HG03460 (cell line): Measurements from ENCODE around the gene ANKS3.

Experiments
- ATAC-seq: cut with Tn5 transposase; IDR thresholded peaks from one replicate; pipeline ENCODE4 v1.9.1; 2021; ENCODE audit not compliant: unreplicated experiment

Gene ANKS3

DNA sequence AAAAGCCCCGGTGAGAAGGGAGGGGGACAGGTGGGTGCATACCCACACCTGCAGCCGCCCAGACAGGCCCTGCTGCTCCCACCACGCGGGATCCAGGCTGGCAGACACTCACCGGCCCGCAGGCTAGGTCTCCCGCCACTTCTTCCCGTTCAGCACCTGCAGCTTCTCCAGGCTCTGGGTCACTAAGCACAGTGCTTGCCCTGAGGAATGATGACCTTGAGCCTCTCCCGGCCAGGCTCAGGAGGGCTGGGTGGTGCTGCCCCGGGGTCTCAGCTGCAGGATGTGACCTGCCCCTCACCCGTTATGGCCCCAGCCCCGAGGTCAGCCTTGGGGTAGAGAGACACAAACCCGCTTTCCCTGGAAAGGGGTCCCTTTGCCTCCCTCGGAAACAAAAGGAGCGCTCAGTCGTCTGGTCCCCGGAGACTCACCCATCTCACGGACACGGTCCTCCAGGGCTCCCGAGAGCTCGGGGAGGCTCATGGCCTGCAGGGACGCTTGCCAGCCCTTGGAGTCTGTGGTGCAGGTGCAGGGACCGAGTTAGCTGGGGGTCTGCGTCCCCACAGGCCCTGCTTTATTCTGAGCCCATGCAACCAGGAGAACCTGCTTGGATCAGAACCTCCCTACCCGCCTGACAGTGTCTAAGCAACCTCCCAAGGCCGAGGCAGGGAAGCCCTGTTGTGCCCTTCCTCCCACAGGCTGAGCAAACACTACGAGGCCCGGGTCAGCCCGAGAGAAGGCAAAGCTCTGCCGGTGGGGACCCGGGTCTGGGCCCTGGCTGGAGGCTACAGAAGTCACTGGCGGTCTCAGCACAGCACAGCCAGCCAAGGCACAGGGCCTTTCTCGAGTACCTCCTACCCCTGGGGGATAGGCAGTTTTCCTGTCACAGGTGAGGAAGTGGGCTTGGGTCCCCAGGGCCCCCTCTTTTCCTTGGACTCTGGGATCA lies 36.9 kb downstream of the ANKS3 start:
- ATAC-seq = no peak

- no peak for ATAC-seq
Measured at GRCh38 chr16:4696172-4696904, 37.7 kb downstream of the ANKS3 start.

GRCh38 chr16:4695473-4696171 lies 38.4 kb downstream of the ANKS3 start:
- ATAC-seq = no peak

DNA sequence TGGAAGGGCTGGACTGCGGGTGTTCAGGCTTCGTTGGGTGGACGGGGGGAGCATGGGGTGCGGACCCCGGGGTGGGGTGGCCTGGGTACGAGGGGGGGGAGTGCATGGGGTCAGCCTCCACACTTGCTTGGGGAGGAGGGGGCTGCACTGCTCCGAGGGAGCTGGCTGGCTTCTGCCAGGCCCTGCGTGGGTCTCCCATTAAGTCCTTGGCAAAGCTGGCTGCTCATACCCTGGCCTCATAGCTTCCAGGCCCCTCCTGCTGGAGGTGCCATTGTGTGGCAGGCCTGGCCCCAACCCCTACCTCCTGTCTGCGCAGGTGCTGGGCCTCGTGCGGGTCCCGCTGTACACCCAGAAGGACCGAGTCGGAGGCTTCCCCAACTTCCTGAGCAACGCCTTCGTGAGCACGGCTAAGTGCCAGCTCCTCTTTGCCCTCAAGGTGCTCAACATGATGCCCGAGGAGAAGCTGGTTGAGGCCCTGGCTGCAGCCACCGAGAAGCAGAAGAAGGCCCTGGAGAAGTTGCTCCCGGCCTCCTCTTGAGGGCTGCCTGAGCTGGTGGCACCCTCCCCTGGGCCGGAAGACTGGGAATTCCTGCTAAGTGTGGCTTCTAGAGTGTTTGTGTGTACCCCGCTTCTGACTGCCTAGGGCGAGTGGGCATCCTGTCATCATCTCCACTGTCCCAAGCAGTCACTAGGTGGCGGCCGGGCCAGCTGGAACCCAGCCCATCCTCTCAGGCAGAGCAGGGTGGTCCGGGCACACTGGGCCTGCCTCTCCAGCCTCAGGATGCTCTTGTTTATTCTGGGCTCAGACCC lies 39.2 kb downstream of the ANKS3 start:
- ATAC-seq = no peak

DNA sequence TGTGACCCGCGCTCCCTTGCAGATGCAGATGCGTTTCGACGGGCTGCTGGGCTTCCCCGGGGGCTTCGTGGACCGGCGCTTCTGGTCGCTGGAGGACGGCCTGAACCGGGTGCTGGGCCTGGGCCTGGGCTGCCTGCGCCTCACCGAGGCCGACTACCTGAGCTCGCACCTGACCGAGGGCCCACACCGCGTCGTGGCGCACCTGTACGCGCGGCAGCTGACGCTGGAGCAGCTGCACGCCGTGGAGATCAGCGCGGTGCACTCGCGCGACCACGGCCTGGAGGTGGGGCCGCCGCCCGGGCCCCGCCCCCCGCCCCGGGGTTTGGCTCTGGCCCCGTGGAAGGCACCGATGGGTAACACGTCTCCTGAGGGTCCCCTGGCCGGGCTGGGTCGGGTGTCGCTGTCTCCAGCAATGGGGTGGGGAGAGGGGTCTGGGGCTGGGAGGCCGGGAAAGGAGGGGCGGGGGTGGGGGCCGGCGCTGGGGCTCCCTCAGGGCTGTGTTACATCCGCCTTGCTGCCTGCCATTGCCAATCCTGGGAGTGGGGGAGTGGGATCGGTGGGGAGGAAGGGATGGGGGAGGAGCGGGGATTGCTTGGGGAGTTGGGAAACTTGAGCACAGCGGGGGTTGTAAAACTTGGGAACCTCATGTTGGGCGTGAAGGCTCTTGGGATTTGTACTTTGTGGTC lies 40.0 kb downstream of the ANKS3 start:
- ATAC-seq = peak; percentile 3

DNA sequence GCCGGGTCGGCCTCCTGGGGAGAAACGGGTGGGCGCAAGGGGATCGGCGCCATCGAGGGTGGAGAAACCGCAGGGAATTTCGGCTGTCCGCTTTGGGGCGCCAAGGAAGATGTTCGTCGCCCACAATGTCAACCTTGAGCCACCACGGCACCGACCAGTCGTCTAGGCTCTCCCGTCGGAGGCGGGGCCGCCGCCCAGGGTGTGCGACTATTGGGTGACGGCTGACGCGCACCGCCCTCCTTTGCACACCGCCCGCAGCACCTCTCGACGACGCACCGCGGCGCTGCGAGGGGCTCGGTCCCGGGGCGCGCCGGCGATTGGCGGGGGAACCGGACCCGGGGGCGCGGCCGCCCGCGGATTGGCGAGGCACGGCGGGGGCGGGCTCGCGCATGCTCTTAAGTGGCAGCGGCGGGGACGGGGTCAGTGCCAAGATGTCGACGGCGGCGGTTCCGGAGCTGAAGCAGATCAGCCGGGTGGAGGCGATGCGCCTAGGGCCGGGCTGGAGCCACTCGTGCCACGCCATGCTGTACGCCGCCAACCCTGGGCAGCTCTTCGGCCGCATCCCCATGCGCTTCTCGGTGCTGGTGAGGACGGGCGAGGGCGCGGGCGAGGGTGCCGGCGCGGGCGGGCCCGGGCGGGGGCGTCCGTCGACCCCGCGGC lies 40.6 kb downstream of the ANKS3 start, which contains the start of gene NUDT16L1:
NUDT16L1 (plus strand) TSS at position 267 of the 660 bp plus-strand sequence; CDS start at position 432, 165 bp downstream.
- ATAC-seq = peak; percentile 94

DNA sequence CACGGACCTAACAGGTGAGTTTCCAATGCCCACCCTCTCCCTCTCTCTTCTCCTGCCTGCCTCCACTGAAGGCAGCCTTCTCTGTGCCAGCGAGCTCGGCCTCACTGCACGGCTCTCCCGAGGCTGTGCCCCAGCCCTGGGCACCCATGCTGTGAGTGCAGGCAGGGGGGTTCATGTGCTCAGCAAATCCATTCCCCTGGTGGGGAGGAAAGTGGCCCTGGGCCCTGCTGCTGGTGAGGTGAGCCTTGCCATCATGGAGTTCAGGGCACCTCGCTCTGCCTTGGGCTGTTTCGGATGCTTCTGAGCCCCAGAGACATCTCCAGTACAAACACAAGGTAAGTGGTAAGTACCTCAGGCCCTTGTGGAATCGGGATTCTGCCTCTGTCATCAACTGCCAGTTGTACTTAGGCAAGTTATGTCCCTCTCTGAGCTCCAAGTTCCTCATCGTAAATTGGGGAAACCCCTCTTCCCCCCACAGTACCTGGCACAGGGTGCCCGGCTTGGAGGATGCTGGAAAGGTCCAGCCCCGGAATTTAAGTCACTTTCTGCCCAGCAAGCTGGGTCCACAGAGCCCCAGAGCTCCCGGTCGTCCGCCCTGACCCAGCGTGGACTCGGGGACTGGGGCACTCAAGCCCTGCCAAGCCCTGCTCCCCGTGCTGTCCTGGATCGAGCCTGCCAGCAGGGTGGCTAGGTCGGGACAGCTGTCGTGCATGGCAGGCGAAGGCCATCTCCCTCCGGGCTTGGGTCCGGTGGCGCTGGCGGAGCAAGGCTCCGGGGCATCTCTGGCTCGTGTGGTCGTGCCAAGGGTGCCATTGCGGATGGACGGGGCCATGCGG lies 41.4 kb downstream of the ANKS3 start:
- ATAC-seq = peak; percentile 15

DNA sequence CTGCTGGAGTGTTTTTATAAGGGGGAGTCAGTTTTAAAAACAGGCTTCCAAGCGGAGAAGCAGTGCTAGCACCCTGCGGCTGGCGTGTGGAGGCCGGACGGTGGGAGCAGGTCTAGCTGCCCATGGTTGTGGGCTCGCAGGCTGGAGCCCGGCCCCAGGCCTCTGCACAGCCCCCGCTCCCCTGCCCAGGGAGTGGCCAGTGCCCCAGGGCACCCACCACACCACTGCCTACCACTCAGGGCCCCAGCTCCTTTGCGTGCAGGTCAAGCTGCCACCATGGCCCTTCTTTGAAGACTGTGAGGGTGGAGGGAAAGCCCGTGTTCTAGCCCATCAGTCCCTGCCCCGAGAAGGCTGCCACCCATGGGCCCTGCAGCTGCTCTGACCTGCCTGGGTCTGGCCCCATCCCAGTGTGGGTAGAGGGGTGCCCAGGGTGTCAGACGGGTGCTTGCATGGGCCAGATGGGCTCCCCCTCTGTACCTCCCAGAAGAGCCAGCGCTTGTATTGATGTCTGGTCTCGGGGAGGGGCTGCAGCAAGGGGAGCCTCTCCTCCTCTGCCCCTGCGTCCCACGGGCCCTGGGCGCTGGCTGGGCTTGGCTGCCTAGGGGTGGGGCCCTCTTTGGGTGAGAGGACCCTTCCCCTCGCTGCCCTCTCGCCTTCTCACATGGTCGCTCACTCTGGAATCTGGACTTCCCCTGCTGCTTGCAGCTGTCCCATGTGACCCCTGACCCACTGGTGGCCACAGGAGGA lies 42.2 kb downstream of the ANKS3 start:
- no peak for ATAC-seq

DNA sequence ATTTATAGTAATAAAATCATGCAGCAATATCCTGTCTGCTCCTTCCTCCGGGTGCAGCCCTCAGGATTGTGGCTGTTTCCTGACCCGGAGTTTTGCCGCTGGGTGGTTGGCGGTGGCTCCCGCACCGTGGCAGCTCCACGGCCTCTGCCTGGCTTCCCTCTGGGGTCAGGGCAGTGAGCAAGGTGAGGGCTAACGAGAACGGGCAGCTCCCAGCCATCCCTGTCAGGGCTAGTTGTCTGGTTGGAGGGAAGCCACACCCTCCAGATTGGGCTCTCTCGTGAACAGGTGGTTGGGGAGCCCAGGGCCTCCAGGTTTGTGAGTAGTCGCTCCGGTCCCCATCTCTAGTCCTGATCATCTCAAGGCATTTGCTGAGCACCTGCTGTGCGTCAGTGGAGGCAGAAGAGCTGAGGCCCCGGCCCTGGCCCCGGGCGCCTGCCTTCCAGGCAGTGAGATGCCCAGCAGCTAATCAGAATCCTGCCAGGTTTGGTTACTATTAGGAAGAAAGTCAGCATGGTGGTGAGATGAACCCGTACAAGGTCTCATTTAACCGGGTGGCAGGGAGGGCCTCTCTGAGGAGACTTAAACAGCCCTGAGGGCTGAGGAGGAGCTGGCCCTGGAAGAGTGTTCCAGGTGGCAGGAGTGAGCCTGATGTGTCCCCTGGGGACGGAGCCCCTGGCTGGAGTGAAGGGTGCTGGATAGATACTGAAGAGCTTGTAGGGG lies 43.0 kb downstream of the ANKS3 start:
- ATAC-seq = no peak

DNA sequence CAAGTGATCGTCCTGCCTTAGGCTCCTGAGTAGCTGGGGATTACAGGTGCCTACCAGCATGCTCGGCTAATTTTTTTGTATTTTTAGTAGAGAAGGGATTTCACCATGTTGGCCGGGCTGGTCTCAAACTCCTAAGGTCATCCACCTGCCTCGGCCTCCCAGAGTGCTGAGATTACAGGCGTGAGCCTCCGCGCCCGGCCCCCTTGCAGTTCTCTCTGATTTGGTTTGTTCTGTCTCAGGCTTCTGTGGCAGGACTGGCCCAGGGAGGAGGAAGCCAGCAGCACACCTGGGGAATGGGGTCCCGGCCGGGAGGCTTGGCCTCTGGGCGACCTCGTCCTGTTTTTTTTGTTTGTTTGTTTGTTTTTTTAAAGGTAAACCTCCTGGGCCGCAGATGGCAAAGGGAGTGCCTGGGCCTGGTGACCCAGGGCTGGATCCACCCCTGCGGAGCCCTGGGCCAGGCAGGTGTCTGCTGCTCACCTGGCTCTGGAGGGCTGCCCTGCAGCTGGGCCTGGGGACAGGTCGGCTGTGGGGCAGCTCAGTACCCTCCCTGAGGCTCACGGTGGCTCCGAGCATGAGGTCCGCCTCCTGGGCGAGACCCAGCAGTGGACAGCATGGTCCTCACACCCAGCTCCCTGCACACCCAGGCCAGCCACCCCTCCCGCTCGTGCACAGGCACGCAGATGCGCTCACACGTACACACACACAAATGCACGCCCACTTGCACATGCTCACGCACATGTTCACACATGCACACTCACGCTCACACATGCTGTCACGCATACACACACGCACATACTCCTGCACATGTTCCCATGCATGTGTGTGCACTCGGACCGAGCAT lies 44.0 kb downstream of the ANKS3 start:
- ATAC-seq = no peak

DNA sequence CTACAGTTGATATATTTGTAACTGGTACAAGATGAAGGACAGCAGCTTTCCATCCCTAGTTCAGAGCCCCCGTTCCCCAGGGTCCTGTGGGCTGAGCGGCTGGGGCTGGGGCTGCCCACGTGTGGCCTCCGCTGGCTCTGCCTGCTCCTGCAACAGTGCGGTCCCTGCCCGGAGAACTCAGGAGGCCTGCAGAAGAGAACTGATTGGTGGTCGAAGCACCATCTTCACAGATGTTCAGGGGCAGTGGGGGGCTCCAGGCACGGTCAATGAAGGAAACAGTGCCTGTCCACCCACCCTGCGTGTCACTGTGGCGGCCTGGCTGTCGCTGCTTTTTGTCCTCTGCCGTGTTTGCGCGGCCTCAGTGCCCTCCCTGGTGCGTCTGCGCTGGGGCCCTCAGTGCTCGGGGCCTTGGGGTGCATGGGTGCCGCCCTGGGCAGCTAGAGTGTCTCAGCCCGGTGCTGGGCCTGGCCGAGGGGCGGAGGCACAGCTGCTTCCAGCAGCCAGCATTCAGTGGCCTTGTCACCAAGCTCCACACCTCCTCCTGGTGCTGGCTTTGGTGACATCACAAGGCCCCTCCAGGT lies 44.9 kb downstream of the ANKS3 start:
- no peak for ATAC-seq

- ATAC-seq = no peak
Measured at GRCh38 chr16:4688674-4689045, 45.4 kb downstream of the ANKS3 start.

- ATAC-seq = no peak
Measured at GRCh38 chr16:4687946-4688673, 46.0 kb downstream of the ANKS3 start.

- no peak for ATAC-seq
Measured at GRCh38 chr16:4687416-4687815, 46.7 kb downstream of the ANKS3 start.

- no peak for ATAC-seq
Measured at GRCh38 chr16:4686497-4687210, 47.4 kb downstream of the ANKS3 start.
